Loucy (cell line): ENCODE results near the gene IGFBP1.

Experiments used
- H2AFZ ChIP-seq: fragments of 200-600 bp; sonication (generic); 2 replicates; pipeline ENCODE4 v1.6.0; 2016; ENCODE audit warnings: antibody characterized with exemption, mild to moderate bottlenecking, low read length, moderate library complexity
- H3F3A ChIP-seq: fragments of 200-600 bp; 2 replicates; pipeline ENCODE4 v1.6.0; 2016; ENCODE audit warnings: antibody characterized with exemption, low read depth, mild to moderate bottlenecking
- H3K27me3 ChIP-seq: fragments of 200-600 bp; sonication (generic); 2 replicates; pipeline ENCODE4 v1.6.1; 2014; ENCODE audit warnings: low read length, mild to moderate bottlenecking; ENCODE audit not compliant: insufficient read depth, poor library complexity, severe bottlenecking
- H3K36me3 ChIP-seq: fragments of 200-600 bp; sonication (generic); 2 replicates; pipeline ENCODE4 v1.6.1; 2016; ENCODE audit warnings: low read length; ENCODE audit not compliant: insufficient read depth
- H3K4me1 ChIP-seq: fragments of 200-600 bp; sonication (generic); 2 replicates; pipeline ENCODE4 v1.5.1; 2014; ENCODE audit warnings: low read length, mild to moderate bottlenecking; ENCODE audit not compliant: insufficient read depth, poor library complexity, severe bottlenecking
- H3K4me2 ChIP-seq: fragments of 200-600 bp; sonication (generic); 2 replicates; pipeline ENCODE4 v1.6.0; 2014; ENCODE audit warnings: antibody characterized with exemption, low read length, low read depth, mild to moderate bottlenecking; ENCODE audit not compliant: poor library complexity, severe bottlenecking
- H3K4me3 ChIP-seq: fragments of 200-600 bp; sonication (generic); 2 replicates; pipeline ENCODE4 v1.5.1; 2014; ENCODE audit warnings: low read length, mild to moderate bottlenecking, mixed read lengths; ENCODE audit not compliant: poor library complexity, severe bottlenecking
- H3K79me2 ChIP-seq: fragments of 200-600 bp; sonication (generic); 2 replicates; pipeline ENCODE4 v1.6.1; 2014; ENCODE audit warnings: low read length; ENCODE audit not compliant: insufficient read depth
- H3K9ac ChIP-seq: fragments of 200-600 bp; sonication (generic); 2 replicates; pipeline ENCODE4 v1.6.0; 2014; ENCODE audit warnings: mild to moderate bottlenecking, low read depth, low read length, moderate library complexity; ENCODE audit not compliant: poor library complexity, severe bottlenecking
- H3K9me2 ChIP-seq: fragments of 200-600 bp; sonication (generic); replicated peaks from 2 replicates; pipeline ENCODE4 v1.6.1; 2016; ENCODE audit warnings: low read depth, low read length, mixed read lengths
- H3K9me3 ChIP-seq: fragments of 200-600 bp; sonication (generic); 2 replicates; pipeline ENCODE4 v1.6.1; 2014; ENCODE audit warnings: mild to moderate bottlenecking, antibody characterized with exemption, low read length, low read depth; ENCODE audit not compliant: insufficient read depth
- H4K20me1 ChIP-seq: fragments of 200-600 bp; sonication (generic); 2 replicates; pipeline ENCODE4 v1.6.0; 2014; ENCODE audit warnings: antibody characterized with exemption, low read length, mild to moderate bottlenecking; ENCODE audit not compliant: insufficient read depth, poor library complexity, severe bottlenecking
- EZH2phosphoT487 ChIP-seq: fragments of 200-600 bp; IDR thresholded peaks from 2 replicates; pipeline ENCODE4 v1.6.1; 2018; ENCODE audit warnings: antibody characterized with exemption, mild to moderate bottlenecking, moderate library complexity, borderline replicate concordance
- TF ChIP-seq, protein P1 (sequence below): fragments of 200-600 bp; sonication (generic); conservative IDR thresholded peaks from 2 replicates; pipeline ENCODE4 v1.5.1; 2014; ENCODE audit warnings: mild to moderate bottlenecking, antibody characterized with exemption, low read length

Gene IGFBP1

DNA sequence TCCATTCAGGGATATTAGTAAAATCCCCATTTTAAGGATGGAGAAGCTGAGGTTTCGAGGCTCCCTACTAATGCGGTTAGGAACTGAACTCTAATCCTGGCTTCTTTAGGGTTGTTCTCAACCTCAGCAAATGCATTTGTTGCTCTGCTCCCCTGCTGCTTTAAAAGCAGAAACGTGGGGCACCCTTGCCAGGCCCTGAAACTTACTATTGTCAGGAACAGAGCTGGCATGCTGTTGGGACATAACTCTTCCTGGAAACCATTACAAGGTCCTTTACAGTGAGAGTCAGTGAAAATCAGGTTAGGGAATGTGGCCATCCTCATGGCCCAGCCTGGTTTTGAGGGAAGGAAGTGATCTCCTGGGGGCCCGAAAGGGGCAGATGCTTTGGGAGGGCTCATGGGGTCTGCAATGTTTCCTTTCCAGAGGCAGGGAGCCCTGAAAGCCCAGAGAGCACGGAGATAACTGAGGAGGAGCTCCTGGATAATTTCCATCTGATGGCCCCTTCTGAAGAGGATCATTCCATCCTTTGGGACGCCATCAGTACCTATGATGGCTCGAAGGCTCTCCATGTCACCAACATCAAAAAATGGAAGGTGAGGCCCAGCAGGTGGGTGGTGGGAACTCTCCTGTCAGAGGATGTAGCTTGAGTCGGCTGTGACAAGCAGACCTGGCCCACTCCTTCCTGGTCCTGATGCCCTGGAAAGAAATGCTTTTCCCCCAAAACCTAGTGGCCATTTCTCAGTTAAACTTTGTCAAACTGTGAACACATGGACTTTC, 2.0 kb downstream of the IGFBP1 start:
- Histone ChIP-seq H2AFZ (no peak overlapping the region), H3K27me3 (no peaks in the 10 kb centered on the region), H3F3A (no peaks in the 10 kb centered on the region), H3K9me2 (no peaks in the 10 kb centered on the region), H3K4me2 (no peak overlapping the region), H3K9me3 (no peaks in the 10 kb centered on the region), H3K79me2 (no peaks in the 10 kb centered on the region), H4K20me1 (no peaks in the 10 kb centered on the region), H3K9ac (no peak overlapping the region), H3K4me1 (no peaks in the 10 kb centered on the region), H3K4me3 (no peak overlapping the region), H3K36me3 (no peaks in the 10 kb centered on the region)
- TF ChIP-seq EZH2phosphoT487 = no peak
- TF ChIP-seq, protein P1, sequence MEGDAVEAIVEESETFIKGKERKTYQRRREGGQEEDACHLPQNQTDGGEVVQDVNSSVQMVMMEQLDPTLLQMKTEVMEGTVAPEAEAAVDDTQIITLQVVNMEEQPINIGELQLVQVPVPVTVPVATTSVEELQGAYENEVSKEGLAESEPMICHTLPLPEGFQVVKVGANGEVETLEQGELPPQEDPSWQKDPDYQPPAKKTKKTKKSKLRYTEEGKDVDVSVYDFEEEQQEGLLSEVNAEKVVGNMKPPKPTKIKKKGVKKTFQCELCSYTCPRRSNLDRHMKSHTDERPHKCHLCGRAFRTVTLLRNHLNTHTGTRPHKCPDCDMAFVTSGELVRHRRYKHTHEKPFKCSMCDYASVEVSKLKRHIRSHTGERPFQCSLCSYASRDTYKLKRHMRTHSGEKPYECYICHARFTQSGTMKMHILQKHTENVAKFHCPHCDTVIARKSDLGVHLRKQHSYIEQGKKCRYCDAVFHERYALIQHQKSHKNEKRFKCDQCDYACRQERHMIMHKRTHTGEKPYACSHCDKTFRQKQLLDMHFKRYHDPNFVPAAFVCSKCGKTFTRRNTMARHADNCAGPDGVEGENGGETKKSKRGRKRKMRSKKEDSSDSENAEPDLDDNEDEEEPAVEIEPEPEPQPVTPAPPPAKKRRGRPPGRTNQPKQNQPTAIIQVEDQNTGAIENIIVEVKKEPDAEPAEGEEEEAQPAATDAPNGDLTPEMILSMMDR = no peak

DNA sequence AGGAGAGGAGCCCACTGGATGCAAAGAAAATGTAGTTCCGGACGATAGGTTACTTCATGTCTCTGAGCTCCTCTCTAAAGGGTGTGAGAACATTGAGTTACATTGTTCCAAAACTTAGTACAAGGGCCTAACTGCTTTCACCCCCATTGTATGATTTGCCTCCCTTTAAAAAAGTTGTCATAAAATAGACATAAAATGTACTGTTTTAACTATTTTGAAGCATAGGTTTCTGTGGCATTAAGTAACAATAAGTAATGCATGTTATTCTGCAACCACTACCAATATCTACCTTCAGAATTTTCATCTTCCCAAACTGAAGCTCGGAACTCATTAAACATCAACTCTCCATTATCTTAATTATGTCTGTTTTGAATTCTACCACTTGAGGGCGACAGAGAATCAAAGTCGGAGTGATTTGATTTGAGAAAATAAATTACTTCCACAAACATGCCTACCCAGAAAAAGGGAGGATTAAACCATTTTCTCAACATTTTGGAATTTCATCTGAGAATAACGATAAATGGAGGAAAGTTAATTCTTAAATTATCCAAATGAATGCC, 2.7 kb downstream of the IGFBP1 start:
- no peak overlapping the region for H3K4me2 ChIP-seq
- no peaks in the 10 kb centered on the region for H3K9me2 ChIP-seq
- no peaks in the 10 kb centered on the region for H4K20me1 ChIP-seq
- TF ChIP-seq, protein P1 = peak; percentile 82
- no peak for TF ChIP-seq EZH2phosphoT487
- no peak overlapping the region for H3K9ac ChIP-seq
- no peak overlapping the region for H2AFZ ChIP-seq
- no peaks in the 10 kb centered on the region for H3F3A ChIP-seq
- no peaks in the 10 kb centered on the region for H3K4me1 ChIP-seq
- no peaks in the 10 kb centered on the region for H3K27me3 ChIP-seq
- no peaks in the 10 kb centered on the region for H3K36me3 ChIP-seq
- no peak overlapping the region for H3K4me3 ChIP-seq
- H3K9me3 ChIP-seq = no peaks in the 10 kb centered on the region
- no peaks in the 10 kb centered on the region for H3K79me2 ChIP-seq

DNA sequence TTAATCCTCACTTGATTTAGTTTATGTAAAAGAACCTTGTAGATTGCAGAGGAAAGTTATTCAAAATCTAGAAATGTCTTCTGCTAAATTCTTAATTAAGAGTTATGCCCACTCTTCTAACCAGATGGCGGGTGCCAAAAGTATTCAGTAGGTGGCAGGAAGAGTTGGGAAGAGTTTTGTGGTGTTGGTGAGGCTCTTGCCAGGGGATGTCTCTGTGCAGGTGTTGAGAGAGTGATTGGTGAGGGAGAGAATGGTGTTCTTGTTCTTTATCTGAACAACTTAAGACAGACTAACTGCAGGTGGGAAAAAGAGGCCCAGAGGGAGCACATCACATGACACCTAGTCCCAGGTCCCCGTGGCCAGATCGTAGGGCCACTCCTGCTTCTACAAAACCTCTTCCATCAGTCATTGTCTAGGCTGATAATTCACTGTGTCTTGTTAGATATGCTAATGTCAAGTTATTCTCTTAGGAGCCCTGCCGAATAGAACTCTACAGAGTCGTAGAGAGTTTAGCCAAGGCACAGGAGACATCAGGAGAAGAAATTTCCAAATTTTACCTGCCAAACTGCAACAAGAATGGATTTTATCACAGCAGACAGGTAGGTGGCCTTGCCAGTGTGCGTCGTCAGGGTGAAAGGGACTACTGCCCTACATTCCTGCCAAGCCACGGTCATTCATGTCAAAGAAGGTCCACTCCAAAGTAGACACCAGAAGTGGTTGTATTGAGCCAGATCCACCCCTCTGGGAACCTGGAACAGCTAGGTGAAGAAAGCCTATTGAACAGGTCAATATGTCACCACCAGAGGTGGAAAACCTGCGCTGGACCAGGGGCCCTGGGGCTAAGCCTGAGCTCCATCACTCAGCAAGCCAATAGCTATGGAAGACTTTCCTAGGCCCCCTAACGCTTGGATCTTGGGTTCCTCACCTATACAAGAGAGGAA, 3.4 kb downstream of the IGFBP1 start:
- TF ChIP-seq, protein P1 = no peak; the same call in 1 of the 2 replicates
- no peak for TF ChIP-seq EZH2phosphoT487
- Histone ChIP-seq H3K4me2 (no peak overlapping the region), H2AFZ (no peak overlapping the region), H3F3A (no peaks in the 10 kb centered on the region), H3K36me3 (no peaks in the 10 kb centered on the region), H3K27me3 (no peaks in the 10 kb centered on the region), H3K79me2 (no peaks in the 10 kb centered on the region), H3K9me3 (no peaks in the 10 kb centered on the region), H4K20me1 (no peaks in the 10 kb centered on the region), H3K4me3 (no peak overlapping the region), H3K9me2 (no peaks in the 10 kb centered on the region), H3K9ac (no peak overlapping the region), H3K4me1 (no peaks in the 10 kb centered on the region)
